ENCODE results near the gene HOXD12.

GRCh38 chr2:176085120-176085788 is 14.3 kb upstream of the HOXD12 start:
- no peak for TF ChIP-seq CTCF (conservative IDR thresholded peaks at IDR 0.05 in 1 of 2, IDR thresholded peaks at IDR 0.05 in 1 of 2; ENCODE audit: low read depth in 1 of 2, low read length in 2 of 2)
- peak; percentile 85 for TF ChIP-seq EZH2 (IDR thresholded peaks at IDR 0.05; ENCODE audit: low read length, missing control alignments)

Data from fibroblast of lung (primary cell).